K562 (cell line): ENCODE measurements around the gene DOCK7. TPM values are rescaled to one million over a fixed set of nuclear protein-coding genes. Genes with fewer than 3 reads are reported as not detected.

ENCODE experiments used
- ATAC-seq: fragments of 200-7000 bp; cut with Tn5 transposase; 3 replicates; pipeline ENCODE4 v1.9.1; 2020; ENCODE audit warnings: moderate library complexity
- BruUV-seq: library from RNA; stranded (reverse); fragments of 400-500 nt; replicated peaks from 2 replicates; lab custom pipeline; 2021; lab: Mats Ljungman, UMichigan
- CTCF ChIA-PET: fragments of 300-600 bp; formaldehyde crosslinking; extraction: SDS; loops from one replicate; lab custom pipeline; 2021; ENCODE audit warnings: low intra/inter-chr PET ratio; lab: Yijun Ruan, JAX
- POLR2A ChIA-PET: fragments of 300-600, 350-650 bp; sonication (Branson Sonifier 250); formaldehyde crosslinking; extraction: SDS; loops from one replicate; lab custom pipeline; 2021; ENCODE audit warnings: antibody characterized with exemption, inconsistent platforms; lab: Yijun Ruan, JAX
- DNase-seq, 4 experiments: peaks; one replicate each; pipeline versions ENCODE4 v3.0.0 to v3.0.0-alpha.2; 2011 to 2018; ENCODE audit warnings: low spot score in 3 of 4, mixed read lengths in 3 of 4; ENCODE audit errors: extremely low read depth in 1 of 4
- FAIRE-seq: peaks from 2 replicates; lab custom pipeline; 2011; peaks lifted over from hg19 to GRCh38; lab: Jason Lieb, UNC
- H2AFZ ChIP-seq: 2 replicates; pipeline ENCODE4 v1.6.0; 2011; ENCODE audit warnings: low read depth, low read length, control low read depth, inconsistent platforms
- H3K27ac ChIP-seq: fragments of 200-600 bp; 3 replicates; pipeline ENCODE4 v1.8.0; 2011; ENCODE audit warnings: low read depth, mild to moderate bottlenecking, control low read depth, inconsistent platforms, low read length, moderate library complexity, mixed read lengths; ENCODE audit errors: extremely low read depth
- H3K27me3 ChIP-seq, 2 experiments: fragments of 300-600 bp in 1 of 2; 2 replicates in 1 of 2; 3 replicates in 1 of 2; pipeline versions ENCODE4 v1.6.0 to v1.8.0; 2011; ENCODE audit warnings: inconsistent platforms in 2 of 2, low read length in 2 of 2, mild to moderate bottlenecking in 1 of 2, mixed read lengths in 1 of 2, moderate library complexity in 1 of 2; ENCODE audit not compliant: control insufficient read depth in 2 of 2, insufficient read depth in 2 of 2
- H3K36me3 ChIP-seq: fragments of 300-600 bp; 3 replicates; pipeline ENCODE4 v1.8.0; 2011; ENCODE audit warnings: mild to moderate bottlenecking, low read length, inconsistent platforms; ENCODE audit not compliant: control insufficient read depth, insufficient read depth
- H3K4me1 ChIP-seq, 2 experiments: fragments of 200-600 bp in 1 of 2; replicated peaks in 1 of 2; 2 replicates in 1 of 2; 3 replicates in 1 of 2; pipeline versions ENCODE4 v1.5.1 to v1.8.0; 2011; ENCODE audit warnings: inconsistent platforms in 2 of 2, low read length in 2 of 2, mild to moderate bottlenecking in 1 of 2, mixed read lengths in 1 of 2, moderate library complexity in 1 of 2; ENCODE audit not compliant: control insufficient read depth in 2 of 2, insufficient read depth in 2 of 2
- H3K4me2 ChIP-seq: 2 replicates; pipeline ENCODE4 v1.6.1; 2011; ENCODE audit warnings: low read length, control low read depth, inconsistent platforms, mixed read lengths; ENCODE audit not compliant: insufficient read depth
- H3K4me3 ChIP-seq: fragments of 200-600 bp; sonication (generic), shearing (Covaris generic); 2 replicates; pipeline ENCODE4 v1.5.1; 2016; ENCODE audit warnings: control low read depth, inconsistent platforms
- H3K79me2 ChIP-seq: fragments of 200-600 bp; 3 replicates; pipeline ENCODE4 v1.8.0; 2011; ENCODE audit warnings: low read length, inconsistent platforms; ENCODE audit not compliant: control insufficient read depth, insufficient read depth
- H3K9ac ChIP-seq, 2 experiments: 2 replicates each; pipeline versions ENCODE4 v1.6.0 to v1.6.1; 2011; ENCODE audit warnings: low read depth in 2 of 2, low read length in 2 of 2, control low read depth in 1 of 2, inconsistent platforms in 1 of 2, mild to moderate bottlenecking in 1 of 2, mixed read lengths in 1 of 2; ENCODE audit not compliant: insufficient read depth in 1 of 2
- H3K9me1 ChIP-seq: one replicate; pipeline ENCODE4 v1.6.0; 2011; ENCODE audit warnings: inconsistent platforms, mild to moderate bottlenecking, low read length, moderate library complexity; ENCODE audit not compliant: control insufficient read depth, insufficient read depth
- H3K9me3 ChIP-seq: replicated peaks from 2 replicates; pipeline ENCODE4 v1.5.1; 2011; ENCODE audit warnings: low read depth, low read length, inconsistent platforms; ENCODE audit not compliant: control insufficient read depth, insufficient read depth
- H4K20me1 ChIP-seq: replicated peaks from 2 replicates; pipeline ENCODE4 v1.6.1; 2011; ENCODE audit warnings: low read length, inconsistent platforms, mixed read lengths; ENCODE audit not compliant: control insufficient read depth, insufficient read depth
- BACH1 ChIP-seq: fragments of 200-800 bp; sonication (Bioruptor generic); IDR thresholded peaks from 2 replicates; pipeline ENCODE4 v1.6.1; 2016; ENCODE audit warnings: missing genetic modification characterization, missing compliant biosample characterization
- CCNT2 ChIP-seq: IDR thresholded peaks from 2 replicates; pipeline ENCODE4 v1.6.1; 2011; ENCODE audit warnings: borderline replicate concordance, low read depth, mild to moderate bottlenecking, moderate library complexity, mixed read lengths, low read length; ENCODE audit not compliant: insufficient read length; ENCODE audit errors: extremely low read depth
- ELK3 ChIP-seq: fragments of 450-650 bp; formaldehyde crosslinking; IDR thresholded peaks from 2 replicates; pipeline ENCODE4 v1.4.0; 2020; ENCODE audit warnings: mild to moderate bottlenecking
- ERF ChIP-seq: fragments of 450-650 bp; formaldehyde crosslinking; IDR thresholded peaks from 2 replicates; pipeline ENCODE4 v1.4.0; 2020; ENCODE audit warnings: mild to moderate bottlenecking, mixed read lengths
- FOXJ2 ChIP-seq: fragments of 200-800 bp; sonication (Bioruptor generic); IDR thresholded peaks from 2 replicates; pipeline ENCODE4 v1.6.1; 2016; ENCODE audit warnings: missing genetic modification characterization, missing compliant biosample characterization
- FUS ChIP-seq: fragments of 200-400 bp; formaldehyde crosslinking; optimal IDR thresholded peaks from 2 replicates; pipeline ENCODE3; 2017; ENCODE audit warnings: low read depth, low read length
- HNRNPK ChIP-seq: fragments of 200-400 bp; formaldehyde crosslinking; IDR thresholded peaks from one replicate; pipeline ENCODE4 v1.6.1; 2018; ENCODE audit warnings: mild to moderate bottlenecking, low read depth, low read length; ENCODE audit not compliant: poor library complexity, severe bottlenecking
- HNRNPL ChIP-seq: fragments of 200-400 bp; formaldehyde crosslinking; IDR thresholded peaks from 2 replicates; pipeline ENCODE4 v1.6.1; 2017; ENCODE audit warnings: low read depth, mild to moderate bottlenecking, low read length
- PHF20 ChIP-seq: fragments of 450-650 bp; IDR thresholded peaks from 2 replicates; pipeline ENCODE4 v1.6.1; 2018; ENCODE audit not compliant: partially characterized antibody
- POLR3A ChIP-seq: IDR thresholded peaks from 2 replicates; pipeline ENCODE4 v1.6.1; 2011; ENCODE audit warnings: borderline replicate concordance, mild to moderate bottlenecking, moderate library complexity; ENCODE audit not compliant: insufficient read length, insufficient read depth; ENCODE audit errors: extremely low read depth
- RAD21 ChIP-seq, 2 experiments: fragments of 250-450 bp in 1 of 2; fragments of 450-650 bp in 1 of 2; sonication (Bioruptor Pico) in 1 of 2; formaldehyde crosslinking in 1 of 2; IDR thresholded peaks in 1 of 2; conservative IDR thresholded peaks in 1 of 2; 2 replicates each; pipeline versions ENCODE4 v1.4.0 to v1.8.0; 2020 to 2022; ENCODE audit warnings: mild to moderate bottlenecking in 2 of 2, moderate library complexity in 1 of 2
- RNF2 ChIP-seq: sonication (generic); IDR thresholded peaks from 2 replicates; pipeline ENCODE4 v1.6.1; 2016
- SAFB2 ChIP-seq: fragments of 200-400 bp; formaldehyde crosslinking; IDR thresholded peaks from 2 replicates; pipeline ENCODE4 v1.6.1; 2018; ENCODE audit warnings: borderline replicate concordance, low read length, low read depth, moderate library complexity; ENCODE audit not compliant: severe bottlenecking
- SIRT6 ChIP-seq: IDR thresholded peaks from one replicate; pipeline ENCODE4 v1.6.1; 2012; ENCODE audit warnings: low read depth, mild to moderate bottlenecking, control low read depth, inconsistent platforms, low read length, moderate library complexity
- TEAD2 ChIP-seq: fragments of 450-650 bp; IDR thresholded peaks from 2 replicates; pipeline ENCODE4 v1.6.1; 2016; ENCODE audit warnings: missing genetic modification characterization, control low read depth, missing compliant biosample characterization
- TRIM28 ChIP-seq: fragments of 450-650 bp; IDR thresholded peaks from 2 replicates; pipeline ENCODE4 v1.6.1; 2017
- ZNF253 ChIP-seq: fragments of 250-450 bp; sonication (Bioruptor Pico); conservative IDR thresholded peaks from 2 replicates; pipeline ENCODE4 v1.6.1; 2021; ENCODE audit warnings: mild to moderate bottlenecking
- WGBS: fragments of 100-300 bp; shearing (Covaris generic); methylation state at CpG from one replicate; pipeline ENCODE4 v1.1.6; 2016; ENCODE audit warnings: low coverage, mixed read lengths; ENCODE audit not compliant: insufficient coverage; ENCODE audit errors: missing lambda C conversion rate; 5-methylcytosine and 5-hydroxymethylcytosine counted together
- in situ Hi-C: fragments of 300-500 bp; cut with MboI; formaldehyde crosslinking; loops from 4 replicates; pipeline ENCODE4 v1.15.0; 2018; ENCODE audit warnings: inconsistent platforms, mixed read lengths
- intact Hi-C: fragments of 100-400 bp; cut with micrococcal nuclease; formaldehyde crosslinking; loops from 2 replicates; pipeline ENCODE4 v1.14.2; 2022
- polyA plus RNA-seq, 8 experiments: library from polyadenylated mRNA; depleted of rRNA in 4 of 8; stranded (reverse) in 5 of 8; unstranded in 3 of 8; fragments of >200 nt; fragmentation: Nextera tagmentation in 2 of 8; fragmentation: Illumina TruSeq in 1 of 8; extraction: Ambion mirVana in 2 of 8; extraction: Trizol in 1 of 8; gene quantifications; 2 replicates each; pipeline versions ENCODE4 v1.2.1 to v1.2.3, GENCODE V29; 2011 to 2014; ENCODE audit warnings: inconsistent platforms in 1 of 8, missing spikeins in 1 of 8
- total RNA-seq, 7 experiments: library from RNA; depleted of rRNA in 6 of 7; stranded (reverse); fragments of >200 nt in 6 of 7; fragmentation: Illumina TruSeq in 2 of 7; extraction: Trizol in 2 of 7; gene quantifications; 2 replicates each; pipeline versions ENCODE4 v1.2.1 to v1.2.3, GENCODE V29; 2011 to 2021; ENCODE audit warnings: low replicate concordance in 1 of 7

The DOCK7 gene
- total and polyA plus RNA-seq, 9 of the 15 experiments (the other 6 are each of a cell fraction or from before 2014, with no cell fraction given): 4.9 to 35.1 (median 12.6) TPM

- POLR2A ChIA-PET: no interaction called here
- in situ Hi-C loops: no loop called here
- Histone ChIP-seq H3K9me1 (no peaks in the 10 kb centered on the region), H3K4me2 (no peak overlapping the region), H3K4me3 (no peak overlapping the region), H3K4me1 (peaks cover 0 to 4% of the 10 kb centered on the region in 2 experiments; a peak in 1 of 5 replicates), H3K79me2 (no peaks in the 10 kb centered on the region), H3K36me3 (no peaks in the 10 kb centered on the region), H2AFZ (no peak overlapping the region)
- no peak for DNase-seq
- ATAC-seq: no peak
- no TSS peak for BruUV-seq
- 23% methylated on average over 3 of the region's 6 CpGs for WGBS
- TF ChIP-seq HNRNPK (peak; percentile 43), PHF20 (no peak)
- TF ChIP-seq, all 486 proteins: peak for 1
- no peak overlapping the region for H3K27ac ChIP-seq
- no peaks in the 10 kb centered on the region; a peak in 1 of 5 replicates for H3K27me3 ChIP-seq
- no peak for FAIRE-seq
- CTCF ChIA-PET: no interaction called here
- H3K9me3 ChIP-seq: no peaks in the 10 kb centered on the region
- no peaks in the 10 kb centered on the region for H4K20me1 ChIP-seq
- intact Hi-C loops: no loop called here
- no peak overlapping the region for H3K9ac ChIP-seq
Measured at GRCh38 chr1:62717483-62717882, 29.3 kb upstream of the DOCK7 start.

GRCh38 chr1:62716397-62716796, 28.2 kb upstream of the DOCK7 start:
- BruUV-seq: no TSS peak
- 8% methylated on average over 2 of the region's 3 CpGs for WGBS
- in situ Hi-C loops: no loop called here
- no peak for TF ChIP-seq SIRT6
- no peak for TF ChIP-seq ELK3
- TF ChIP-seq SAFB2: no peak
- no peak for TF ChIP-seq ERF (CRISPR knock-in tag)
- no peak for TF ChIP-seq FUS
- TF ChIP-seq FOXJ2 (tag): no peak
- no peak for TF ChIP-seq TEAD2 (tag)
- TF ChIP-seq RAD21 (CRISPR knock-in tag; conservative IDR thresholded peaks at IDR 0.05 in 1 of 2, IDR thresholded peaks at IDR 0.05 in 1 of 2): no peak
- TF ChIP-seq ZNF253 (CRISPR knock-in tag): no peak
- no peak for TF ChIP-seq TRIM28
- TF ChIP-seq POLR3A: no peak
- no peak for TF ChIP-seq BACH1 (tag)
- no peak for TF ChIP-seq CCNT2
- no peak for TF ChIP-seq RNF2
- TF ChIP-seq HNRNPL: no peak

More at GRCh38 chr1:62716397-62716796, 28.2 kb upstream of the DOCK7 start:
- intact Hi-C loops: no loop called here
- Histone ChIP-seq H3K27ac (no peak overlapping the region), H3K27me3 (no peaks in the 10 kb centered on the region; a peak in 1 of 5 replicates), H2AFZ (no peak overlapping the region), H3K36me3 (no peaks in the 10 kb centered on the region), H3K79me2 (no peaks in the 10 kb centered on the region), H3K9ac (no peak overlapping the region), H3K4me1 (peaks cover 0 to 4% of the 10 kb centered on the region in 2 experiments; a peak in 1 of 5 replicates), H3K4me2 (no peak overlapping the region), H3K4me3 (no peak overlapping the region), H4K20me1 (no peaks in the 10 kb centered on the region), H3K9me1 (no peaks in the 10 kb centered on the region), H3K9me3 (no peaks in the 10 kb centered on the region)
- DNase-seq (no peak), FAIRE-seq (no peak), ATAC-seq (no peak; the same call in 2 of the 3 replicates)
- CTCF ChIA-PET: interaction anchor here (0.6 kb wide), 1 partner anchor 94 kb away, joined by 4 read pairs; no protein-coding TSS in a partner anchor
- POLR2A ChIA-PET: no interaction called here
